ENCODE results near the gene GPRC6A. TPM values are rescaled to one million over a fixed set of nuclear protein-coding genes. Genes with fewer than 3 reads are reported as not detected.

Gene GPRC6A, protein sequence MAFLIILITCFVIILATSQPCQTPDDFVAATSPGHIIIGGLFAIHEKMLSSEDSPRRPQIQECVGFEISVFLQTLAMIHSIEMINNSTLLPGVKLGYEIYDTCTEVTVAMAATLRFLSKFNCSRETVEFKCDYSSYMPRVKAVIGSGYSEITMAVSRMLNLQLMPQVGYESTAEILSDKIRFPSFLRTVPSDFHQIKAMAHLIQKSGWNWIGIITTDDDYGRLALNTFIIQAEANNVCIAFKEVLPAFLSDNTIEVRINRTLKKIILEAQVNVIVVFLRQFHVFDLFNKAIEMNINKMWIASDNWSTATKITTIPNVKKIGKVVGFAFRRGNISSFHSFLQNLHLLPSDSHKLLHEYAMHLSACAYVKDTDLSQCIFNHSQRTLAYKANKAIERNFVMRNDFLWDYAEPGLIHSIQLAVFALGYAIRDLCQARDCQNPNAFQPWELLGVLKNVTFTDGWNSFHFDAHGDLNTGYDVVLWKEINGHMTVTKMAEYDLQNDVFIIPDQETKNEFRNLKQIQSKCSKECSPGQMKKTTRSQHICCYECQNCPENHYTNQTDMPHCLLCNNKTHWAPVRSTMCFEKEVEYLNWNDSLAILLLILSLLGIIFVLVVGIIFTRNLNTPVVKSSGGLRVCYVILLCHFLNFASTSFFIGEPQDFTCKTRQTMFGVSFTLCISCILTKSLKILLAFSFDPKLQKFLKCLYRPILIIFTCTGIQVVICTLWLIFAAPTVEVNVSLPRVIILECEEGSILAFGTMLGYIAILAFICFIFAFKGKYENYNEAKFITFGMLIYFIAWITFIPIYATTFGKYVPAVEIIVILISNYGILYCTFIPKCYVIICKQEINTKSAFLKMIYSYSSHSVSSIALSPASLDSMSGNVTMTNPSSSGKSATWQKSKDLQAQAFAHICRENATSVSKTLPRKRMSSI
- polyA plus RNA-seq: not detected
- long read RNA-seq, donor 1: 0 reads
- long read RNA-seq, donor 2: 0 reads
- long read RNA-seq, donor 3: 0 reads
- long read RNA-seq, donor 4: 0 reads
- long read RNA-seq, donor 5: 0 reads
- long read RNA-seq, donor 6: 0 reads
- long read RNA-seq, donor 7: 0 reads
- long read RNA-seq, donor 8: 0 reads
- long read RNA-seq, donor 9: 0 reads
- long read RNA-seq, donor 10: 0 reads

DNA sequence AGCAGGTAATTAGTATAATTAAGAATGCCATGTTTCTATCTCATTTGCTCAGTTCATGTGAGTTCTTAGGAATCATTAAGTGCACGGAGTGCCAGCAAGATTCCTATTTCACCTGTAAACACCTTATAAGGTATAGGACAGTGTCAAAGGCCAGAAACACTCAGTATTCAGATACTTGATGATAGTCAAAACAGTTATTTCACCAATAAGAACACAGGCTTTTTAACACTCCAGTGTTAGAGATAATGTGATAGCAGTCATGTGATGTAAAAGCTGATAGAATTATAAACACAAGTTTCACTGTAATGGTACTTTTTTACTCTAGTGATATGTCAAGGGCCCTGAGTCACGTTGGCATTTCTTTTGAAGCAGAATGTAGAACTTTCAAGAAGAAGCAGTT lies at the start of gene GPRC6A:
TSS of gene GPRC6A (minus strand) at position 101 of the 400 bp plus-strand sequence. CDS start at position 31, 70 bp downstream.
- no peaks in the 10 kb centered on the region for H3K9me3 ChIP-seq (ENCODE audit: control insufficient read depth in 2 of 2, insufficient read depth in 1 of 2, low read depth in 1 of 2, low read length in 1 of 2)
- H3K4me1 ChIP-seq (ENCODE audit: control insufficient read depth in 3 of 3, insufficient read depth in 2 of 3, low read depth in 1 of 3, low read length in 2 of 3): no peaks in the 10 kb centered on the region
- H3K36me3 ChIP-seq (ENCODE audit: control insufficient read depth in 3 of 3, insufficient read depth in 2 of 3, low read depth in 1 of 3, low read length in 3 of 3): no peaks in the 10 kb centered on the region
- no peak within 1 kb of the TSS for H3K27ac ChIP-seq (ENCODE audit: low read depth in 1 of 3, low read length in 2 of 3)
- no peak for DNase-seq
- FAIRE-seq: no peak
- no peak within 1 kb of the TSS for H3K4me3 ChIP-seq (ENCODE audit: low read depth in 1 of 3, low read length in 3 of 3)
- WGBS, 3 donors: 64 to 74% (median 65%) methylated on average over 2 of the region's 2 CpGs
- H3K27me3 ChIP-seq (ENCODE audit: control insufficient read depth in 3 of 3, insufficient read depth in 3 of 3, low read length in 3 of 3): no peaks in the 10 kb centered on the region

- peak overlapping the region in 1 of 3 donors; percentile 57 for H3K4me3 ChIP-seq (ENCODE audit: low read depth in 1 of 3, low read length in 3 of 3)
- peak in 1 of 2 donors; percentile 23 for DNase-seq
- no peaks in the 10 kb centered on the region for H3K36me3 ChIP-seq (ENCODE audit: control insufficient read depth in 3 of 3, insufficient read depth in 2 of 3, low read depth in 1 of 3, low read length in 3 of 3)
- H3K4me1 ChIP-seq (ENCODE audit: control insufficient read depth in 3 of 3, insufficient read depth in 2 of 3, low read depth in 1 of 3, low read length in 2 of 3): peaks cover 0 to 6% (median 0%) of the 10 kb centered on the region in 3 donors
- no peak overlapping the region for H3K27ac ChIP-seq (ENCODE audit: low read depth in 1 of 3, low read length in 2 of 3)
- no peak for FAIRE-seq
- WGBS, 3 donors: 3 to 5% (median 3%) methylated on average over 10 of the region's 10 CpGs
- H3K9me3 ChIP-seq (ENCODE audit: control insufficient read depth in 2 of 2, insufficient read depth in 1 of 2, low read depth in 1 of 2, low read length in 1 of 2): no peaks in the 10 kb centered on the region
- peaks cover 3 to 20% (median 9%) of the 10 kb centered on the region in 3 donors for H3K27me3 ChIP-seq (ENCODE audit: control insufficient read depth in 3 of 3, insufficient read depth in 3 of 3, low read length in 3 of 3)
These were observed 48.9 kb upstream of the GPRC6A start for GRCh38 chr6:116877743-116878142.

- DNase-seq (peak; percentile 17 to 59), FAIRE-seq (no peak)
- peaks cover 3 to 20% (median 9%) of the 10 kb centered on the region in 3 donors for H3K27me3 ChIP-seq (ENCODE audit: control insufficient read depth in 3 of 3, insufficient read depth in 3 of 3, low read length in 3 of 3)
- no peaks in the 10 kb centered on the region for H3K36me3 ChIP-seq (ENCODE audit: control insufficient read depth in 3 of 3, insufficient read depth in 2 of 3, low read depth in 1 of 3, low read length in 3 of 3)
- H3K4me1 ChIP-seq (ENCODE audit: control insufficient read depth in 3 of 3, insufficient read depth in 2 of 3, low read depth in 1 of 3, low read length in 2 of 3): peaks cover 0 to 6% (median 0%) of the 10 kb centered on the region in 3 donors
- H3K4me3 ChIP-seq (ENCODE audit: low read depth in 1 of 3, low read length in 3 of 3): peak within 1 kb of the TSS in 2 of 3 donors; percentile 33 to 57
- 2 to 3% (median 2%) methylated on average over 52 to 73 of the region's 73 CpGs for WGBS, 3 donors
- H3K27ac ChIP-seq (ENCODE audit: low read depth in 1 of 3, low read length in 2 of 3): peak within 1 kb of the TSS in 1 of 3 donors; percentile 8
- H3K9me3 ChIP-seq (ENCODE audit: control insufficient read depth in 2 of 2, insufficient read depth in 1 of 2, low read depth in 1 of 2, low read length in 1 of 2): no peaks in the 10 kb centered on the region
These were observed 48.0 kb upstream of the GPRC6A start, which contains the start of gene RFX6 for GRCh38 chr6:116876635-116877611. Gene RFX6 (plus strand): TSS chr6:116877242. CDS start chr6:116877276, 34 bp downstream.

GRCh38 chr6:116876107-116876506 lies 47.2 kb upstream of the GPRC6A start:
- Histone ChIP-seq H3K4me3 (ENCODE audit: low read depth in 1 of 3, low read length in 3 of 3) (peak overlapping the region in 1 of 3 donors; percentile 57), H3K36me3 (ENCODE audit: control insufficient read depth in 3 of 3, insufficient read depth in 2 of 3, low read depth in 1 of 3, low read length in 3 of 3) (no peaks in the 10 kb centered on the region), H3K4me1 (ENCODE audit: control insufficient read depth in 3 of 3, insufficient read depth in 2 of 3, low read depth in 1 of 3, low read length in 2 of 3) (peaks cover 0 to 6% (median 0%) of the 10 kb centered on the region in 3 donors), H3K27ac (ENCODE audit: low read depth in 1 of 3, low read length in 2 of 3) (no peak overlapping the region), H3K27me3 (ENCODE audit: control insufficient read depth in 3 of 3, insufficient read depth in 3 of 3, low read length in 3 of 3) (peaks cover 3 to 20% (median 9%) of the 10 kb centered on the region in 3 donors), H3K9me3 (ENCODE audit: control insufficient read depth in 2 of 2, insufficient read depth in 1 of 2, low read depth in 1 of 2, low read length in 1 of 2) (no peaks in the 10 kb centered on the region)
- WGBS, 3 donors: 15 to 22% (median 20%) methylated on average over 8 of the region's 8 CpGs
- no peak for FAIRE-seq
- peak in 1 of 2 donors; percentile 8 for DNase-seq

GRCh38 chr6:116872771-116873170 lies 43.9 kb upstream of the GPRC6A start:
- 90 to 95% (median 93%) methylated on average over 4 of the region's 4 CpGs for WGBS, 3 donors
- Histone ChIP-seq H3K9me3 (ENCODE audit: control insufficient read depth in 2 of 2, insufficient read depth in 1 of 2, low read depth in 1 of 2, low read length in 1 of 2) (no peaks in the 10 kb centered on the region), H3K4me3 (ENCODE audit: low read depth in 1 of 3, low read length in 3 of 3) (no peak overlapping the region), H3K27me3 (ENCODE audit: control insufficient read depth in 3 of 3, insufficient read depth in 3 of 3, low read length in 3 of 3) (peaks cover 3 to 20% (median 9%) of the 10 kb centered on the region in 3 donors), H3K36me3 (ENCODE audit: control insufficient read depth in 3 of 3, insufficient read depth in 2 of 3, low read depth in 1 of 3, low read length in 3 of 3) (no peaks in the 10 kb centered on the region), H3K27ac (ENCODE audit: low read depth in 1 of 3, low read length in 2 of 3) (no peak overlapping the region), H3K4me1 (ENCODE audit: control insufficient read depth in 3 of 3, insufficient read depth in 2 of 3, low read depth in 1 of 3, low read length in 2 of 3) (peaks cover 0 to 6% (median 0%) of the 10 kb centered on the region in 3 donors)
- FAIRE-seq (no peak), DNase-seq (no peak)

- Histone ChIP-seq H3K4me3 (ENCODE audit: low read depth in 1 of 3, low read length in 3 of 3) (no peak overlapping the region), H3K4me1 (ENCODE audit: control insufficient read depth in 3 of 3, insufficient read depth in 2 of 3, low read depth in 1 of 3, low read length in 2 of 3) (no peaks in the 10 kb centered on the region), H3K9me3 (ENCODE audit: control insufficient read depth in 2 of 2, insufficient read depth in 1 of 2, low read depth in 1 of 2, low read length in 1 of 2) (no peaks in the 10 kb centered on the region), H3K36me3 (ENCODE audit: control insufficient read depth in 3 of 3, insufficient read depth in 2 of 3, low read depth in 1 of 3, low read length in 3 of 3) (no peaks in the 10 kb centered on the region), H3K27me3 (ENCODE audit: control insufficient read depth in 3 of 3, insufficient read depth in 3 of 3, low read length in 3 of 3) (no peaks in the 10 kb centered on the region), H3K27ac (ENCODE audit: low read depth in 1 of 3, low read length in 2 of 3) (no peak overlapping the region)
- FAIRE-seq (no peak), DNase-seq (no peak)
- 76 to 78% (median 77%) methylated on average over 3 of the region's 3 CpGs for WGBS, 3 donors
These were observed 37.5 kb upstream of the GPRC6A start for GRCh38 chr6:116866281-116866871.

GRCh38 chr6:116859264-116859663 lies 30.4 kb upstream of the GPRC6A start:
- no peaks in the 10 kb centered on the region for H3K4me1 ChIP-seq (ENCODE audit: control insufficient read depth in 3 of 3, insufficient read depth in 2 of 3, low read depth in 1 of 3, low read length in 2 of 3)
- peaks cover 0 to 3% of the 10 kb centered on the region in 2 donors for H3K9me3 ChIP-seq (ENCODE audit: control insufficient read depth in 2 of 2, insufficient read depth in 1 of 2, low read depth in 1 of 2, low read length in 1 of 2)
- FAIRE-seq (no peak), DNase-seq (no peak)
- H3K36me3 ChIP-seq (ENCODE audit: control insufficient read depth in 3 of 3, insufficient read depth in 2 of 3, low read depth in 1 of 3, low read length in 3 of 3): no peaks in the 10 kb centered on the region
- H3K27ac ChIP-seq (ENCODE audit: low read depth in 1 of 3, low read length in 2 of 3): no peak overlapping the region
- H3K27me3 ChIP-seq (ENCODE audit: control insufficient read depth in 3 of 3, insufficient read depth in 3 of 3, low read length in 3 of 3): no peaks in the 10 kb centered on the region
- H3K4me3 ChIP-seq (ENCODE audit: low read depth in 1 of 3, low read length in 3 of 3): no peak overlapping the region
